Heart left ventricle (tissue), 16 donors: ENCODE results near the gene TRAPPC5. TPM values are rescaled to one million over a fixed set of nuclear protein-coding genes. Genes with fewer than 3 reads are reported as not detected.

Experiments used
- ATAC-seq, 4 donors: fragments of 200-7000 bp; cut with Tn5 transposase; one replicate each; pipeline ENCODE4 v1.9.1; 2020 to 2022; ENCODE audit warnings: moderate library complexity in 4 of 4, mild to moderate bottlenecking in 3 of 4, moderate number of reproducible peaks in 1 of 4
- DNase-seq, 5 donors: peaks; one replicate each; pipeline ENCODE4 v3.0.0-alpha.2; 2020
- H3K27ac ChIP-seq, 12 donors: fragments of 200-600 bp; sonication (generic) in 4 of 12; one replicate each; pipeline versions ENCODE4 v1.5.0 to v1.8.0; 2016 to 2022; ENCODE audit warnings: mild to moderate bottlenecking in 2 of 12
- H3K27me3 ChIP-seq, 9 donors: fragments of 200-600 bp; sonication (generic) in 2 of 9; one replicate each; pipeline versions ENCODE4 v1.5.1 to v1.8.0; 2016 to 2022; ENCODE audit warnings: mild to moderate bottlenecking in 3 of 9
- H3K36me3 ChIP-seq, 9 donors: fragments of 200-600 bp; sonication (generic) in 2 of 9; one replicate each; pipeline versions ENCODE4 v1.5.0 to v1.8.0; 2018 to 2022; ENCODE audit warnings: mild to moderate bottlenecking in 2 of 9
- H3K4me1 ChIP-seq, 12 donors: fragments of 200-600 bp; sonication (generic) in 4 of 12; one replicate each; pipeline versions ENCODE4 v1.5.0 to v1.8.0; 2016 to 2022; ENCODE audit warnings: mild to moderate bottlenecking in 3 of 12
- H3K4me3 ChIP-seq, 12 donors: fragments of 200-600 bp; sonication (generic) in 4 of 12; one replicate each; pipeline versions ENCODE4 v1.5.0 to v1.8.0; 2017 to 2022; ENCODE audit warnings: mild to moderate bottlenecking in 9 of 12, moderate library complexity in 4 of 12
- H3K9me3 ChIP-seq, 12 donors: fragments of 200-600 bp; sonication (generic) in 4 of 12; one replicate each; pipeline versions ENCODE4 v1.5.0 to v1.8.0; 2016 to 2022; ENCODE audit warnings: mild to moderate bottlenecking in 1 of 12
- POLR2A ChIP-seq, 2 donors: fragments of 450-650 bp; IDR thresholded peaks; one replicate each; pipeline ENCODE4 v1.6.1; 2017; ENCODE audit warnings: antibody characterized with exemption in 2 of 2, mild to moderate bottlenecking in 2 of 2, moderate library complexity in 2 of 2
- WGBS, 4 donors: extraction: QIAGEN DNeasy Blood & Tissue Kit in 2 of 4; methylation state at CpG; one replicate each; pipeline versions ENCODE4 v1.1.5 to v1.1.7; 2013 to 2018; 5-methylcytosine and 5-hydroxymethylcytosine counted together
- intact Hi-C, 10 donors: fragments of 100-400 bp; cut with DNase I; formaldehyde crosslinking; loops; one replicate each; pipeline versions ENCODE4 v1.11.1 to v1.14.2; 2022
- polyA plus RNA-seq, 2 donors: library from polyadenylated mRNA; stranded (reverse); fragments of 200-250 nt; gene quantifications; one replicate each; pipeline ENCODE4 v1.2.3, GENCODE V29; 2013
- total RNA-seq, 9 donors: library from RNA; depleted of rRNA in 2 of 9; stranded (reverse); fragments of >200 nt in 2 of 9; fragmentation: NEBNext Ultra II Directional in 3 of 9; extraction: Animal tissue kit (Norgen Biotek cat#: 25700) in 3 of 9; gene quantifications; one replicate each; pipeline versions ENCODE4 v1.1.0 to v1.2.4, GENCODE V29; 2016 to 2023
- TF ChIP-seq, protein P1 (sequence below), 12 donors: fragments of 200-600 bp; sonication (generic) in 4 of 12; IDR thresholded peaks; one replicate each; pipeline versions ENCODE4 v1.5.0 to v1.8.0; 2018 to 2022; ENCODE audit warnings: antibody characterized with exemption in 12 of 12, mild to moderate bottlenecking in 5 of 12
- donor health status: ischemic (EF 13 %, LVEDD 7.1; RV severe dilation, severe dysfunction).
- donor health status: healthy with polysubstance abuse.
- donor health status: DM: no; HTN: yes; CAD: no.
- donor health status: DM: no; HTN: no; CAD: no.
- donor health status: ischemic (EF 25% LVEDD 6.9; RV normal size, moderate dysfunction).
- donor health status: ischemic (EF 25% LVEDD 5.7; RV mildly dilated, moderate dysfunction).
- donor health status: healthy.
- donor health status: DM: yes; HTN: yes; CAD: no.
- donor health status: ischemic (EF 35%, LVEDD 5.7; RV mildly dilated, moderate dysfunction).
- donor health status: nonischemic (EF 11% LVEDD 7.7; RV severe dilation, severe dysfunction).
- donor health status: DM: yes; HTN: yes; CAD: no.
- donor health status: PGD.
- donor health status: ischemic (EF 29% LVEDD 5.4; RV normal size, mild dysfunction).
- donor health status: nonischemic (EF 23%, LVEDD 6.1; RV moderate dilation, normal function).

Gene TRAPPC5
- total and polyA plus RNA-seq, 11 donors, result 60.1 to 170 (median 96.9) TPM

DNA sequence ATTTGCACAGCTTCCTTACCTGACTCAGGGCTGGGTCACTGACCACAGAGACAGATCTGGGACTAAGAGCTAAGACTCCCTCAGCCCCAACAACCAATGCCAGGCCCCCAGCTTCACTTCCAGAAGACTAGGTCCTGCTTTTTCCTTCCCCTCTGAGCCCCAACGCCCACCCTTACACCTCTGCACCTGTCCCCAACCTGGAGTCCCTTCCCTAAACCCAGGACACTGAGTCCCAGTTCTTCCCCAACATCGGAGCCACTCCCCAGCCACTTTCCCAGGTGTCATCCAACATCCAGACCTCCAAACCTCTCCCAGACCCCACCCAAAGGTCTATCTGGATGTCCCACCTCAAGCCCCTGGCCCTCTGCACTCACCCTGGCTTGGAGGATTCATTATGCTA lies 18.4 kb downstream of the TRAPPC5 start:
- peaks cover 0 to 56% (median 19%) of the 10 kb centered on the region in 9 donors for H3K27me3 ChIP-seq
- no peak overlapping the region for H3K27ac ChIP-seq
- H3K9me3 ChIP-seq, result no peaks in the 10 kb centered on the region
- intact Hi-C loops, result no loop called here
- H3K36me3 ChIP-seq, result no peaks in the 10 kb centered on the region
- no peak overlapping the region for H3K4me3 ChIP-seq
- H3K4me1 ChIP-seq, result peaks cover 0 to 12% (median 0%) of the 10 kb centered on the region in 12 donors
- DNase-seq, result no peak
- WGBS, 4 donors, result 41 to 58% (median 44%) methylated on average over 2 of the region's 2 CpGs
- TF ChIP-seq, protein P1, sequence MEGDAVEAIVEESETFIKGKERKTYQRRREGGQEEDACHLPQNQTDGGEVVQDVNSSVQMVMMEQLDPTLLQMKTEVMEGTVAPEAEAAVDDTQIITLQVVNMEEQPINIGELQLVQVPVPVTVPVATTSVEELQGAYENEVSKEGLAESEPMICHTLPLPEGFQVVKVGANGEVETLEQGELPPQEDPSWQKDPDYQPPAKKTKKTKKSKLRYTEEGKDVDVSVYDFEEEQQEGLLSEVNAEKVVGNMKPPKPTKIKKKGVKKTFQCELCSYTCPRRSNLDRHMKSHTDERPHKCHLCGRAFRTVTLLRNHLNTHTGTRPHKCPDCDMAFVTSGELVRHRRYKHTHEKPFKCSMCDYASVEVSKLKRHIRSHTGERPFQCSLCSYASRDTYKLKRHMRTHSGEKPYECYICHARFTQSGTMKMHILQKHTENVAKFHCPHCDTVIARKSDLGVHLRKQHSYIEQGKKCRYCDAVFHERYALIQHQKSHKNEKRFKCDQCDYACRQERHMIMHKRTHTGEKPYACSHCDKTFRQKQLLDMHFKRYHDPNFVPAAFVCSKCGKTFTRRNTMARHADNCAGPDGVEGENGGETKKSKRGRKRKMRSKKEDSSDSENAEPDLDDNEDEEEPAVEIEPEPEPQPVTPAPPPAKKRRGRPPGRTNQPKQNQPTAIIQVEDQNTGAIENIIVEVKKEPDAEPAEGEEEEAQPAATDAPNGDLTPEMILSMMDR (IDR thresholded peaks at IDR 0.05), result no peak
- TF ChIP-seq POLR2A (IDR thresholded peaks at IDR 0.05), result no peak
- ATAC-seq, result no peak

DNA sequence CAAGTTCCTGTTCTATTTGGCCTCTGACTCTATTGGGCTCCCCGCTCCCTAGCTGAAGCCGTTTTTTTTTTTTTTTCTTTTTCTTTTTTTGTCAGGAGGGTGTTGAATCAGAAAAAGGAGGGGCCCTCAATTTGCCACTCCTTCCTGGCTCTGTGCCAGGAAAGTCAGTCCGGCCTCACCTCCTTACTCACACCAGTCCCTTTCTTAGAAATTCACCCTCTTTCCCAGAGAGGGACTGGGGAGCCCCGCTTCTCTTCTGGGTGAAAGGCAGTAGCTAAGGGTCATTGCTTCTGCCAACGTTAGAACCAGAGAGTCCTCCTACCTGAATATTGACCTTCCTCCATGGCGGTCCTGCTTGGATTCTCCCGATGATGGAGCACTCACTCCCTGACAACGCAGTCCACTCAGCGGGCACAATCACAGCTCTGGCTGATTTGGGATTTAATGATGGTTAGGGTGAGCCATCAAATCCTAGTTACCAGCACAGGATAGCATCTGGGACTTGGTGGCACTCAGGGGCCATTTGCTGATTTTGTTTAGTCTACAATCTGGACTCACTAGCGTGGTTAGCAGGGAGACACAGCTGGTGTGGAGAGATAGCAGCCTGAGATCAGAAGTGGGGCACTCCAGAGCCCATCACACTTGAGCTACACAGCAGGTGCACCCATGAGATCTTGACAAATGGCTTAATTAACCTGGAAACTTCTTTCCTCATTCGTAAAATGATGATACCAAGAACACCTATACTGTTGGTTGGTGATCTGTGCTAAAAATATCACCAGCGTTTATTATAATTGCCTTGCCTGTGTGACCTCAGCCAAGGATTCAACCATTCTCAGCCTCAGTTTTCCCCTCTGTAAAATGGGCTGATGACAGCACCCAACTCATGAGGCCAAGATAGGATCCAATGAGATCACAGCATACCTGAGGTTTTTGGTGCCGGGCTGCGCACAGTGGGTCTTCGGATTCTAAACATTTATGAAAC lies 19.1 kb downstream of the TRAPPC5 start:
- H3K27me3 ChIP-seq, result peaks cover 0 to 61% (median 19%) of the 10 kb centered on the region in 9 donors
- peaks cover 0 to 19% (median 0%) of the 10 kb centered on the region in 12 donors for H3K4me1 ChIP-seq
- no peak overlapping the region for H3K27ac ChIP-seq
- intact Hi-C loops, result no loop called here
- H3K36me3 ChIP-seq, result no peaks in the 10 kb centered on the region
- H3K9me3 ChIP-seq, result no peaks in the 10 kb centered on the region
- TF ChIP-seq POLR2A (IDR thresholded peaks at IDR 0.05), result no peak
- TF ChIP-seq, protein P1 (IDR thresholded peaks at IDR 0.05), result no peak
- ATAC-seq (no peak), DNase-seq (no peak)
- no peak overlapping the region for H3K4me3 ChIP-seq
- 58 to 59% (median 59%) methylated on average over 15 of the region's 15 CpGs for WGBS, 4 donors

DNA sequence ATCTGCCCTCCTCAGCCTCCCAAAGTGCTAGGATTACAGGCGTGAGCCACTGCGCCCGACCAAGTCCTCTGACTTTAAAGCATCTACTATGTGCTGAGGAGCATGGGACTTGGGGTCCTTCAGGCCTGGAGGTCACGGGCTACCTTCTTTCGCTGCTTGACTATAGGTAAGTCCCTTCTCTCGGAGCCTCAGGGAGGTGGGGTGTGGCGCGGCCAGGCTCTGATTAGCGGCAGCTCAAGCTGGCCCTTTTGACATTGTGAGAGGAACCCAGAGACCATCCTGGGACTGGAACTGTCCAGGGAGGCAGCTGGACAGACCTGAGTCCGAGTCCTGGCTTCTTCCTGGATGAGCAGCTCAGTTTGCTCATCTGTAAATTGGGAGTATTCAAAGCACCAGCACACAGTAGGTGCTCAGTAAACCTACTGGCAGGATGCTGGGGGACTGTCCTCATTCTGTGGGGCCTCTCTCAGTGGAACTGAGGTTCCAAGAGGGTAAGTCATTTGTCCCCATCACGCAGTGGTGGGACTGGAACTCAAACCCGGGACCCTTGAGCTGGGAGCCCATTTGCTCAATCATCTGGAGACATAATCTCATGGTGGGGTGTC lies 20.5 kb downstream of the TRAPPC5 start:
- Histone ChIP-seq H3K36me3 (no peaks in the 10 kb centered on the region), H3K27ac (no peak overlapping the region), H3K27me3 (peaks cover 0 to 61% (median 19%) of the 10 kb centered on the region in 9 donors), H3K4me1 (peaks cover 0 to 31% (median 0%) of the 10 kb centered on the region in 12 donors), H3K9me3 (no peaks in the 10 kb centered on the region), H3K4me3 (no peak overlapping the region)
- TF ChIP-seq POLR2A (IDR thresholded peaks at IDR 0.05), result no peak
- TF ChIP-seq, protein P1 (IDR thresholded peaks at IDR 0.05), result no peak
- 75 to 90% (median 84%) methylated on average over 6 to 12 of the region's 12 CpGs for WGBS, 4 donors
- intact Hi-C loops, result no loop called here
- no peak for DNase-seq
- no peak for ATAC-seq
